Measurements from ENCODE around the gene NEAT1.

DNA sequence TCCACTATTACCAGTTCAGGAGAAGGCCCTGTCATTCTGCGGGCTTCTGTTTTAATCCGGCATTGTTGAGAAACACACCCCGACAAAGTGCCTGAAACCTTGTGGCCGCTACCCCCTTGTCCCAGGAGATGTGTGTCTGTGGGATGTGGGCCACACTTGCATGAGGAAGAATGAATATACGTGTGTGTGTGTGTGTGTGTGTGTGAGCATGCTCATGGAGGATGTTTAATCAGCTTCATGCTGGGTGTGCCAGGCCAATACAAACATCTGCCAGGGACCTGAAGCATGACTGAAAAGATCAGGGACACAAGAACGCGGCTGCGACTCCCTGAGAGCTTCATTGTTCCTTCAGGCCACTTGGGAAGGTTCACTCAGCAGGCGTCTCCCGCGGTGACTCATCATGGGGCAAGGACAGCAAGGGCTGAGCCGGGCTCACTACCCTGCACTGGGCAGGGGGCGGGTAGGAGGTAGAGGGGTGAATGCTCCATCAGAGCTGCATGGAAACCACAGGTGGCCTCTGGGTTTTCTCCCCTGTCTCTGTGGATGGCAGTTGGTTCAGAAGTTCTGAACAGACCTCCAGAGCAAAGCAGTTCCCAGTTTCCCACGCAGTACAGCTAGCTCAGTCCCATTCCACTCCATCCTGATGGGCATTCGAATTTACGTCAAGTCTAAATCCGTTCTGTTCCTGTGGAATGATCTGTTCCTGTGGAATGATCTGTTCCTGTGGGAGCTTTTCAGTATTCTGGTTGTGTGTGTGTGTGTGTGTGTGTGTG, 69.2 kb downstream of the NEAT1 start:
- TF ChIP-seq, protein P1, sequence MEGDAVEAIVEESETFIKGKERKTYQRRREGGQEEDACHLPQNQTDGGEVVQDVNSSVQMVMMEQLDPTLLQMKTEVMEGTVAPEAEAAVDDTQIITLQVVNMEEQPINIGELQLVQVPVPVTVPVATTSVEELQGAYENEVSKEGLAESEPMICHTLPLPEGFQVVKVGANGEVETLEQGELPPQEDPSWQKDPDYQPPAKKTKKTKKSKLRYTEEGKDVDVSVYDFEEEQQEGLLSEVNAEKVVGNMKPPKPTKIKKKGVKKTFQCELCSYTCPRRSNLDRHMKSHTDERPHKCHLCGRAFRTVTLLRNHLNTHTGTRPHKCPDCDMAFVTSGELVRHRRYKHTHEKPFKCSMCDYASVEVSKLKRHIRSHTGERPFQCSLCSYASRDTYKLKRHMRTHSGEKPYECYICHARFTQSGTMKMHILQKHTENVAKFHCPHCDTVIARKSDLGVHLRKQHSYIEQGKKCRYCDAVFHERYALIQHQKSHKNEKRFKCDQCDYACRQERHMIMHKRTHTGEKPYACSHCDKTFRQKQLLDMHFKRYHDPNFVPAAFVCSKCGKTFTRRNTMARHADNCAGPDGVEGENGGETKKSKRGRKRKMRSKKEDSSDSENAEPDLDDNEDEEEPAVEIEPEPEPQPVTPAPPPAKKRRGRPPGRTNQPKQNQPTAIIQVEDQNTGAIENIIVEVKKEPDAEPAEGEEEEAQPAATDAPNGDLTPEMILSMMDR (IDR thresholded peaks at IDR 0.05; ENCODE audit: poor library complexity, severe bottlenecking): no peak
- TF ChIP-seq EP300 (conservative IDR thresholded peaks at IDR 0.05; ENCODE audit: poor library complexity, severe bottlenecking) (no peak), EZH2 (IDR thresholded peaks at IDR 0.05; ENCODE audit: borderline replicate concordance, insufficient read depth, low read length, poor library complexity, severe bottlenecking) (no peak), POLR2AphosphoS5 (IDR thresholded peaks at IDR 0.05) (no peak)

All from neural cell (in vitro differentiated cells).